ENCODE data around the gene PCDHGA2.
"Not testable (repeated sequence)": the region's sequence is repeated elsewhere in the genome, so short reads cannot be mapped to it uniquely, and the experiment has no call there.

PCDHGA2 gene

GRCh38 chr5:141383345-141383744, 44.8 kb downstream of the PCDHGA2 start:
- no peak for DNase-seq

- DNase-seq, result no peak
These were observed 46.1 kb downstream of the PCDHGA2 start for GRCh38 chr5:141384471-141385267.

GRCh38 chr5:141387557-141388311, 49.2 kb downstream of the PCDHGA2 start, which contains the start of gene PCDHGB4:
Gene PCDHGB4 (plus strand): TSS chr5:141387698. CDS start chr5:141387885, 187 bp downstream.
- not testable (repeated sequence) for DNase-seq

GRCh38 chr5:141388661-141389060, 50.1 kb downstream of the PCDHGA2 start:
- DNase-seq, result no peak

GRCh38 chr5:141389153-141390042, 50.8 kb downstream of the PCDHGA2 start:
- DNase-seq, result no peak

GRCh38 chr5:141392429-141393198, 54.1 kb downstream of the PCDHGA2 start, which contains the start of gene PCDHGA8:
Gene PCDHGA8 (plus strand): TSS chr5:141392633. CDS start chr5:141392814, 181 bp downstream.
- DNase-seq, result no peak

Measured in NCI-H2227 treated with DMSO at 0.1 percent for 48 hours (cell line).